Measurements from ENCODE around the gene ACTG1.
"Not testable (repeated sequence)": the region's sequence is repeated elsewhere in the genome, so short reads cannot be mapped to it uniquely, and the experiment has no call there.

The ACTG1 gene

GRCh38 chr17:81531998-81532404 is 19.4 kb upstream of the ACTG1 start:
- DNase-seq: not testable (repeated sequence)

DNA sequence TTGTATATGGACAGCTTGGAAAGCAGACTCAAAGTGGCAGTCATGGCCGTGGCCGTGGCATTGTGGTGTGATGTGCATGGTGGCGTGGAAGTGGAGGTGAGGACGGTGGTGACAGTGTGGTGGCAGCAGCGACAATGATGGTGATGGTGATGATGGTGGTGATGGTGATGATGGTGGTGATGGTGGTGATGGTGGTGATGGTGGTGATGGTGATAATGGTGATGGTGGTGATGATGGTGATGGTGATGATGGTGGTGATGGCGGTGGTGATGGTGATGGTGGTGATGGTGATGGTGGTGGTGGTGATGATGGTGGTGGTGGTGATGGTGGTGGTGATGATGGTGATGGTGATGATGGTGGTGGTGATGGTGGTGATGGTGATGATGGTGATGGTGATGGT is 18.4 kb upstream of the ACTG1 start:
- DNase-seq: not testable (repeated sequence)

GRCh38 chr17:81529437-81529803 is 16.8 kb upstream of the ACTG1 start:
- DNase-seq: no peak

GRCh38 chr17:81528651-81529436 is 16.2 kb upstream of the ACTG1 start:
- DNase-seq: peak in 1 of 2 experiments; percentile 75

DNA sequence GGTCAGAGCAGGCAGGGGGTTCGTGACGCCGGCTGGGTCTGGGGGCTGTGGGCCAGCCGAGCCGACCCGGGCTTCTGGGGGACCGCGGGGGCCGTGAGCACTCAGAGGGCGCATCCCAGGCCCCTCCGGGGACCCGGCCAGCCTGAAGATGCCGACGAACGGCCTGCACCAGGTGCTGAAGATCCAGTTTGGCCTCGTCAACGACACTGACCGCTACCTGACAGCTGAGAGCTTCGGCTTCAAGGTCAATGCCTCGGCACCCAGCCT is 15.7 kb upstream of the ACTG1 start:
- DNase-seq: no peak

GRCh38 chr17:81527591-81528383 is 15.2 kb upstream of the ACTG1 start, which contains the start of gene FSCN2:
Gene FSCN2, plus strand, starts transcription at chr17:81528377. Its CDS starts 155 bp downstream, at chr17:81528532.
- no peak for DNase-seq

DNA sequence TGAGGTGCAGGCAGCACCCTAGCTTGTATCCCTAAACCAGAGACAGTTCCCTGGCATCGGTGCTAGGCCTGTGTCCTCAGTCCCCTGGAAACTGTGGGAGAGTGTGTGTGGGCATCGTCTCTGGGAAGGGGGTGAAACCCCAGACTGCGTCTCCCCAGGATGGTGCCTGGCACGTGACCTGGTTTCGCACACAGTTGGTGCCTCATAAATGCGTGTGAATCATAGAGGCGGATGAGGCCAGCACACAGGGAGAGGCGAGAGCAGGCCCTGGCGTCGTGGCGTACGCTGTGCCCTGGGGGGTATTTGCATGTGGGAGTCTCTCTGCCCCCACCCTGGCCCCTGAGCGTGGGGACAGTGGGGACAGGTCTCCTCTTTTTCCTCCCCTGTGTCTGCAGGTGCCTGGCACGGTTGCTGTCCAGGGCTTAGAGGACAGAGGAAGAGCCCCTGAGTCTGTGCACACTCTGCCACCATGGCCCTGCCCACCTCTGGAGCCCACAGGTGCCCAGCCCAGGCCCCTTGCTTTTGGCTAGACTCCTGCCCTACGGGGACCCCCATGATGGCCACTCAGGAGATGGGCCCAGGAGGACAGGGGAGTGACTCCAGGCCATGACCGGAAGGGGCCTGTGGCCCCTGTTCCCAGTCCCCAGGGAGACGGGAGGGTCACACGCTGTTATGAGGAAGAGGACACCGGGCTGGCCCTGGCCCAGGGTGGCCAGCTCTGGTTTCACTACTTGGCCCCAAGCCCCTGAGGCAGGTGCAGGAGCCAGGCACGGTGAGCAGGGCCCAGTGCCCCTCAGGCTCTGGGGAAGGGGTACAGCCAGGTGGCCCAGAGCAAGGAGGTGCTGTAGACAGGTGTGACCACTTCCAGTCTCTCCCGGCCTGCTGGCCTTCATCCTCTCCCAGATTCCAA is 14.3 kb upstream of the ACTG1 start:
- DNase-seq: no peak

DNA sequence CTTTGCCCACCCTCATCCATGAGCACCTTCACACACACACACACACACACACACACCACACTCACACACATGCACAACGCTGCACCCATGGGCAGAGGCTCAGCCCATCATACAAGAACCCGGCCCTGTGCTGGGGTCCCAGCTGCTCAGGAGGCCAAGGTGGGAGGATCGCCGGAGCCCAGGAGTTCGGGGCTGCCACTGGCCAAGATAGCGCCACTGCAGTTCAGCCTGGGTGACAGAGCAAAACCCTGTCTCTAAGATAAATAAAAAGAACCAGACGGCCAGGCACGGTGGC is 12.2 kb upstream of the ACTG1 start:
- DNase-seq: no peak

DNA sequence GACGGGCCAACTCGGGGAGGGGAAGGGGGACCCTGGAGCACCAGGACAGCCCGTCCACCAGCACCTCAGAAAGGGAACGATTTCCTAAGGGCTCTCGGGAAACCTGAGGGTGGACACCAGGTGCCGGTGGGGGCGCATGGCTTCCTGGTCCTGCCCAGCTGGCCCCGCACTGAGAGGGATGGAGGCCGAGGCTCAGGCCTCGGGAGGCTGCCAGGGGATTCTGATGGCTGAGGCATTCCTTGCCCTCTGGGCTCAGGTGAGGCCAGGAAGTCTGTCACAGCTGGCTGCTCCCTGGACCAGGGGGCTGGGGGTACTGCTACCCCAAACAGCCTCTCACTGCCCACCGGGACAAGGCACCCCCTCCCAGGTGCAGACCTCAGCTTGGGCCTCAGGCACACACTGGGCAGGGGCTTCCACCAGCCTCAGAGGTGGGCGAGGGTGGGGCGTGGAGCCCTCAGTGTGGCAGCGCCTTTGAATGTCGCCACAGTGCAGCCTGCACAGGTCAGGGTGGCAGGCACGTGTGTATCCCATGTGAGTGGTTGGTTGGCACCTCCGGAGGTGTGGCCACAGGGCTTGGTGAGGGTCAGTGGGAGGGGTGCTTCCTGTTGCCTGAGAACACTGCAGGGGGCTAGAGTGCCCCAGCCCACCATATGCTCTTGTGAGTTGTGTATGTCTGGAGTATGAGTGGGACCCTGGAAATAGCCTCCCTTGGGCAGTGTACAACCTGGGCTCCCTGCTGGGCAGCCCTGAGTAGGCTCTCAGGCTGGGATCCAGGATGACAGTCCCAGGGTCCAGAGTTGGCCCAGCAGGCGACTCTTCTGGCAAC is 11.7 kb upstream of the ACTG1 start:
- DNase-seq: no peak

GRCh38 chr17:81523402-81524038 is 10.9 kb upstream of the ACTG1 start:
- DNase-seq: no peak

DNA sequence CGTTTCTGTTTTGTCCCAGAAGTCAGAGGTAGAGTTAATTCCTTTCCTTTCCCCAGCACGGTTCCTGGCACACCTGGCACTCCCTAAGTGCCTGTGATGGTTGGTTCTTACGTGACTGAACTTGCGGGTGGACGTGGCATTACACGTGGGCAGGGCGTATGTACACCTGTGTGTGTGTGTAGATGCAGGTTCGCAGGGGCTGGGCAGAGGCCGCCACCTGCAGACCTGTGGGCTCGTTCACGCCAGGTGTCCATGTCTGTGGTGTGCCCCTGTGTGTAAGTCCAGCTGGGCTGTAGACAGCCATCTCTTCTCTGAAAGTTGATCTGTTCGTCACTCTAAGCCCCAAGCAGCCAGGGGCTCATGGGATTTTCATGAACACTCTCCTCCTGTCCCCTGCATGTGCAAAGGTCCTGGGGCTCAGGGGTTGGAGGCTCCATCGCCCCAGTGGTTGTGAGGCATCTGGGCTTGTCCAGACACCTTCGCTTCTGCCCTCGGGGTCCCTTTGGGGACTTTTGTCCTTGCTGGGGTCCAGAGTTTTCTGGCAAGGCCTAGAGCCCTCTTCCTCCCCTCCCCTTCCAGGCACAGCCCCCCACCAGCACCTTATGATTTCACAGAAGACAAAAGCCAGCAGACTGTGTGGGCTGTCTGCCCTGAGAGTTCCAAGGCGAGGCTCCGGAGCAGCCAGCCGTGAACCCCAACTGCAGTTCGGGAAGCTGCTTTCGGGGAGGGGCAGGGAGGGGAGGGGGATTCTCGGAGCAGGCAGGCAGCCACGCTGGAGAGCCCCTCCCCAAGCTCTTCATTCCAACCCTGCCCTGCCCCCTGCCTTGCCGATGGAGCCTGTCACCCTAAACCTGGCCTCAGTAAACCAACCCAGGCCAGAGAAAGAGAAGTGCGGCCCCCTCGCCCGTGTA is 10.1 kb upstream of the ACTG1 start:
- DNase-seq: peak in 1 of 2 experiments; percentile 76

DNA sequence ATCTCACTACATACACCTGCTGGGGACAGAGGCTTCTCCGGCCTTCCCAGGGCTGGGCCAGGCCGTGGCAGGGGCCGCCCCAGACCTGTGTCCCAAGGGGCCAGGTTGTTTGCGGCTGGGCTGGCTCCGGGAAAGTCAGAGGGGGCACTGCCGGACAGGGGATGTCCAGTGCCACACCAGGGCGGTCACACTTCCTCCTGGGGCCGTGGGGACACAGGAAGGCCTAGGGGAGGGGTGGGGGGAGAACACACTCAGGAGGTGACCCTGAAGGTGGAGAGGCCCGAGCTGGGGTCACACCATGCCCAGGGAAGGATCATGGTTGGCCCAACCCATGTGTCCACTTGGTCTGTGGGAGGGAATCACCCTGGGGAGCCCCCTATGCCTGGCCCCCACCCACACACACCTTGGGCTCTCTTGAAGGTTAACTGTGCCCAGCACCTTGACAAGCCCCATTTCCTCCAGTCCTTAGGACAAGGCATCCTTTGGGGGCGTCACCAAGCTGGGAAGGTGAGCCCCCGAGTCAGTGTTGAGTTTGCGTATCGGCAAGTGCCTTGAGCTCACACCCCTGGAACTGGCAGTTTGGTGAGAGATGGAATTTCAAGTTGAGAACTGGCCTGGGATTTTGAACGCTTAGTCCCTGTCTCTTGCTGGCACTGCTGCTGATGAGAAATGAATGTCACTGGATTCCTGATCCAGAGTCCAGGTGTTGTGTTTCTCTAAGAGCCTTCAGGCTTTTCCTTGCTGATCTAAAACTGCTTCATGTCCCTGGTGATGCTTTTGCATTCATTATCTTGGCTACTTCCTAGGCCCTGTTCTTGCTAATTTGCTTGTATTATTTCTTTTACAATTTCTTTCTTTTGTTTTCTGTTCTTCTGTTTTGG is 7.7 kb upstream of the ACTG1 start:
- peak; percentile 75 to 79 for DNase-seq

DNA sequence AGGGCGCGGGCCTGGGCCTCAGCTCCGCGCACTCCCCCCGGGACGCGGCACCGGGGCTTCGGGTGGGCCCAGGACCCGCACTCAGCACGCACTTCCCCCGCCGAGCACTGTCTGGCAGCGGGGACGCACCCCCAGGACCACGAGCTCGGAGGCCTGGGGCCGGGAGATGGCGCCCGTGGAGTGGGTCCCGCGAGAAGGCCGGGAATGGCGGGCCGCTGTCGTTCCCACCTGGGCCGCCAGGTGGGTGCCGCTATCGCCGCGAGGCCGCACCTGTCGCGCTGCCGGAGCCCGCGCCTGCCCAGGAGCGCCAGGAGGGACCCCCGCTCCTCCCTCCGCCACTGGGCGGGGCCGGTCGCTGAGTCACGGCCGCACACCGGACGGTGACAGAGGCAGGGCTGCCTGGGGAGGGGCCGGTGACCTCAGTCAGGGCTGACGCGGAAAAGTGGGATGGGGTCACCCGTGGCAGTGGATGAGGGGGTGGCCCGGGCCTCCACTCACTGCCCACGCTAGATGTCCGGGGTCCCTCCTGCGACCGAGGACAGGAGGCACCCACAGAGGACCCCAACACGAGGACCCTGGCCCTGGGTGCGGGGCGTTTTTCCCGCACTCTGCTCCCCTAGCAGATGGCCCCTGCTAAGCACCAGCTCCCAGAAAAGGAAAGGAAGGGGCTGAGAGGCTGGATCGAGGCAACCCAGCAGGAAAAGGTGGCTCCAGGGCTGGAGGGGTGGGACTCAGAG is 6.9 kb upstream of the ACTG1 start:
- peak in 1 of 2 experiments; percentile 89 for DNase-seq

- DNase-seq: peak in 1 of 2 experiments; percentile 76
These were observed 6.2 kb upstream of the ACTG1 start for GRCh38 chr17:81518785-81519283.

DNA sequence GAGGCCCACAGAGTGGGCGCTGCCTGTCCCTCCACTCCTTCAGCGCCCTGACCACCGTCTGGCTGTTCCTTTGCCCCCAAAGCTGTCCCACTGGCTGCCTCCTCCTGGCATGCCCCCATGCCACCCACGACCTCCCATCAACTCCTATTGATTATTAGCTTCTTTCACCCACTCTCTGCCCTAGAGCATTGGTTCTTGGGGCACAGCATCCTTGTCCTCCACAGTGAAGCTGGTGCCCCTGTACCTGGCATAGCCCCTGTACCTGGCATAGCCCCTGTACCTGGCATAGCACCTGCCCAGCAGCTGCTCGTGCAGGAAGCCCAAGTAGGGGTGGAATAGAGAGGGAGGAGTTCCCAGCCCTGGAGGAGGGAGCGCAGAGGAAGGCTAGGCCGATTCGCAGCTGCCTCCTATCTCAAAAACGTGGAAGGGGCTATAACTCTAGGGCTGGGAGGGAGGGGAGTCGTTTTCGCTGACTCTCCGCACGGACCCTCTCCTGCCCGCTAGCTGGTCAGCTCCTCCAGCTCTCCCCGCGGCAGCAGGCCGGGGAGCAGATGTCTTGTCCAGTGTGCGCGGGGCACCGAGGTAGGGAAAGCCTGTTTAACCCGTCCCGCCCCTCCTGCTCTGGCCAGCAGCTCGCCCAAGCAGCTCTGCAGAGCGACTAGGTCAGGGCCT is 5.7 kb upstream of the ACTG1 start:
- DNase-seq: peak in 1 of 2 experiments; percentile 72

DNA sequence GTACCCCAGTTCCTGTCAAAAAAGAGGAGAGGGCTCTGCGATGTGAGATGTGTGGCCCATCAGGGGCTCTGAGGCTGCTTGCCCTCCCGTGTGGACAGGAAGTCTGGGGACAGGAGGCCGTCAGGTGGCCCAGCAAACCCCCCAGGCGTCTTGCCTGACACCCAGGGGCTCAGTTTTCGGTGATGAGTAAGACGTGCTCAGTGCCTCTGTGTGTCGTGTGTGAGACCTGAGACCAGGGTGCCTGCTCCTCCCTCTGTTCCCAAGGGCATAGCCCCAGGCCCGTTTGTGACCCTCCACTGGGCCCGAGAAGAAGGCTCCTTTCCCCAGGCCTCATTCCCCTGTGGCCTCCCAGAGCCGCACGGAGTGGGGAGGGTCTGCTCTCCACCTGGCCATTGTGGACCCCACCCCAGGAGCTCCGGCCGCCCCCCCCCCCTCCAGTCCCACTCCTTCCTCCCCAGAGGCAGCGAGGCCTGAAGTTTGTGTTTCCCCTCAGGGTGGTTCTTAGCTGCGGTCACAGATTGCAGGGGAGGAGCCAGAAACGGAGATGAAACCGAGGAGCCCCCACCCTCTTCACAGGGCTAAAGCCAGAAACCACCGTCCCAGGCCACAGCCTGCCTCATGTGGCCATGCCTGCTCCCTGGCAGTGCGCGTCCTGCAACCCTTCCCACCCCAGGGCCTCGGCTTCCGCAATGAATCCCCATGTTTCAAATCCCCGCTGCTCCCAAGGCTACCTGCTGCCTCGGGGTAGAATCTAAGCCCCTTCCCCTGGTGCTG is 4.9 kb upstream of the ACTG1 start:
- DNase-seq: no peak

GRCh38 chr17:81517009-81517338 is 4.4 kb upstream of the ACTG1 start:
- DNase-seq: no peak

DNA sequence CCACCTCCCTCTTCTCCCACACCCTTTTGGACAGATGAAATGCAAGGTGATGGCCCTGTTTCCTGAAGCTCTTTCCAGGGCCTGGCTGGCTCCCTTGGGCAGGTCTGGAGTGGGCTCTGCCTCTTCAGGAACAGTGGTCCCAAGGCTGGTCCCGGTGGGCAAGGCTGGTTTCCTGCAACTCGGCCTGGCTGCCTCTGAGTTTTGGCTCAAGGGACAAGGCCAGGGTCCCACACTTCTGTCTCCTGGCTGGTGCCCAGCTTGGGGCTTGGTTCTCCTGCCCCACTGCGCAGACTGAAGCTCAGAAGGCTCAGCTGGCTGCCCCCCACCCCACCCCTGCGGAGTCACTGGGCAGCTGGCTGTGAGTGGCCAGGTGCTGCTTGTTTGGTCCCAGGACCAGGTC is 3.8 kb upstream of the ACTG1 start:
- DNase-seq: no peak

Data from NCI-H526 (cell line).